Motor neuron (in vitro differentiated cells): ENCODE results near the gene MFNG. TPM values are rescaled to one million over a fixed set of nuclear protein-coding genes. Genes with fewer than 3 reads are reported as not detected.

Experiments used
- ATAC-seq, 8 experiments: fragments of 200-7000 bp; cut with Tn5 transposase; replicated peaks in 6 of 8; 2 replicates each; pipeline ENCODE4 v1.8.0; 2021; ENCODE audit warnings: mild to moderate bottlenecking in 8 of 8, moderate library complexity in 8 of 8
- H3K27ac ChIP-seq, 2 donors: fragments of 250-450 bp; sonication (Bioruptor Pico); 2 replicates each; pipeline ENCODE4 v1.9.0; 2021; ENCODE audit warnings: antibody characterized with exemption in 2 of 2, mild to moderate bottlenecking in 2 of 2, moderate library complexity in 1 of 2
- H3K4me1 ChIP-seq, 2 donors: fragments of 250-450 bp; sonication (Bioruptor Pico); replicated peaks in 1 of 2; 2 replicates each; pipeline ENCODE4 v1.6.1; 2021; ENCODE audit warnings: antibody characterized with exemption in 2 of 2, mild to moderate bottlenecking in 2 of 2, moderate library complexity in 1 of 2
- H3K4me3 ChIP-seq, 5 donors: fragments of 250-450 bp; sonication (Bioruptor Pico); 2 replicates each; pipeline ENCODE4 v1.9.0; 2021; ENCODE audit warnings: antibody characterized with exemption in 5 of 5, mild to moderate bottlenecking in 5 of 5, moderate library complexity in 4 of 5
- WGBS, 10 experiments: fragments of 450-650 bp; shearing (Covaris generic); methylation state at CpG; one replicate each; pipeline ENCODE4 v1.0.0; 2022; 5-methylcytosine and 5-hydroxymethylcytosine counted together
- in situ Hi-C, 9 experiments: fragments of 400-800 bp; cut with MboI; loops; one replicate each; pipeline ENCODE4 v1.15.0; 2021; ENCODE audit warnings: low sequenced_read_pairs in 9 of 9, low pct_unique_long_range_greater_than_20kb in 2 of 9; ENCODE audit not compliant: unreplicated experiment in 9 of 9
- total RNA-seq, 8 experiments: library from RNA; unstranded; fragments of 300-600 nt; gene quantifications; 2 replicates each; pipeline versions ENCODE4 v1.2.3 to v1.2.4, GENCODE V29; 2022

Gene MFNG
- total RNA-seq, 8 experiments from 2014 or later: 2.5 to 8.6 (median 6.9) TPM; not detected in 4

- H3K27ac ChIP-seq: no peak overlapping the region
- WGBS, 10 experiments: 25 to 100% (median 84%) methylated on average over 1 to 7 of the region's 7 CpGs
- in situ Hi-C loops: no loop called here
- no peak for ATAC-seq
- no peak overlapping the region for H3K4me3 ChIP-seq
- H3K4me1 ChIP-seq: peaks cover 22 to 38% of the 10 kb centered on the region in 2 donors
Observed at GRCh38 chr22:37443086-37443485, 43.1 kb downstream of the MFNG start.

DNA sequence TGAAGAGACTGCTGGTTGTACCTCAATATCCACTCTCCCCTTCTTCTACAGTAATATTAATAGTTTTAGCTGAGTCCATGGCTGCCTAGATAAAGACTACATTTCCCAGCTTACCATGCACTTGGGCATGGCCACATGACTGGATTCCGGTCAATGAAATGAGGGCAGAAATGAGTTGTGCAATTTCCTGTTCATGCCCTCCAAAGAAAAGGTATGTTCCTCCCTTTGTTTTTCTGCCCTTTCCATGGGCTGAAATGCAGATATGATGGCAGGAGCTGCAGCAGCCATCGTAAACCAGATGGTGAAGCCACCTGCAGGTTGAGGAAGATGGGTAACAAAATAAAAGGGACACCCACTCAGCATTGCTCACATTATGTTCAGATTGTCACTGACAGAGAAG is 43.6 kb downstream of the MFNG start:
- in situ Hi-C loops: no loop called here
- Histone ChIP-seq H3K27ac (peak overlapping the region in 1 of 2 donors; percentile 35), H3K4me1 (peaks cover 19 to 34% of the 10 kb centered on the region in 2 donors), H3K4me3 (no peak overlapping the region)
- peak in 5 of 8 experiments; percentile 45 to 68 (median 50) for ATAC-seq
- 14 to 95% (median 70%) methylated on average over 1 to 2 of the region's 2 CpGs; no CpG with 5 or more reads in 3 of the 10 experiments for WGBS, 10 experiments

DNA sequence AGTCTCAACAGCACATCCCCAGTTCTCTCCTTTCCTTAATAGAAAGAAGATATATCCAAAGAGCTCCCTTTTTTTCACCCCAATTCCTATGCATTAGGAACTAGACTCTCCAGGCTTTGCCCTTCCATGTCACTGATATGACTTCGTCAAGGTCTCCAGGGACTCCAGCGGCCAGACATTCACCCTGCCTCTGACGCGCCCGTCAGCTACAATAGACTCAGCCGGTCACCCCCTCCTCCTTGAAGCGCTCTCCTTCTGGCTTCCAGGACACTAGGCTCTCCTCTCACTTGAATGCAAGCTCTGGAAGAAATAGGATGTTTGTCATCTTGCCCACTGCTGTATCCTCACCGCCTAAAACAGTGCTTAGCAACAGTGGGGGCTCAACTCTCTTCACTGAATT is 44.0 kb downstream of the MFNG start:
- Histone ChIP-seq H3K4me3 (no peak overlapping the region), H3K27ac (peak overlapping the region in 1 of 2 donors; percentile 35), H3K4me1 (peaks cover 17 to 30% of the 10 kb centered on the region in 2 donors)
- in situ Hi-C loops: no loop called here
- peak in 5 of 8 experiments; percentile 84 to 90 (median 88) for ATAC-seq
- 49 to 82% (median 68%) methylated on average over 2 to 7 of the region's 8 CpGs; no CpG with 5 or more reads in 4 of the 10 experiments for WGBS, 10 experiments

GRCh38 chr22:37440875-37441274 is 45.3 kb downstream of the MFNG start:
- H3K27ac ChIP-seq: no peak overlapping the region
- peaks cover 21 to 33% of the 10 kb centered on the region in 2 donors for H3K4me1 ChIP-seq
- ATAC-seq: no peak
- 45 to 100% (median 81%) methylated on average over 2 to 4 of the region's 4 CpGs; no CpG with 5 or more reads in 4 of the 10 experiments for WGBS, 10 experiments
- H3K4me3 ChIP-seq: no peak overlapping the region
- in situ Hi-C loops: no loop called here

DNA sequence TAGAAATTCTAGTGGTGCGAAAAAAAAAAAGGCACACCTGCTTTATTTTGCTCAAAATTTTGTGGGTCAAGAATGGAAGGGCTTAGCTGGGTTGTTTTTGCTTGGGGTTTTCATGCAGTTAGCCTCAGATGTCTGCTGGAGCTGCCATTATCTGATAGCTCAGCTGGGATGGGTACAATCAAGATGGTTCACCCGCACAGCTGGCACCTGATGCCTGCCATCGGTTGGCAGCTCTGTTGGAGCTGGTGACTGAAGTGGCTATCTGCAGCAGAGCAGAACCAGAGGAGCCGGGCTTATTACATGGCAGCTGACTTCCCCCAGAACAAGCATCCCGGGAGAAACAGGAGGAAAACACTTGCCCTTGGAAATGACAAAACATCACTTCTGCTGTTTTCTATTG is 46.8 kb downstream of the MFNG start:
- ATAC-seq: no peak
- WGBS, 10 experiments: 40 to 100% (median 78%) methylated on average over 1 to 4 of the region's 5 CpGs; no CpG with 5 or more reads in 3 of the 10 experiments
- in situ Hi-C loops: loop anchor here in 1 of 9 experiments (10.0 kb wide), 1 partner anchor 125 kb away; no protein-coding TSS in a partner anchor

DNA sequence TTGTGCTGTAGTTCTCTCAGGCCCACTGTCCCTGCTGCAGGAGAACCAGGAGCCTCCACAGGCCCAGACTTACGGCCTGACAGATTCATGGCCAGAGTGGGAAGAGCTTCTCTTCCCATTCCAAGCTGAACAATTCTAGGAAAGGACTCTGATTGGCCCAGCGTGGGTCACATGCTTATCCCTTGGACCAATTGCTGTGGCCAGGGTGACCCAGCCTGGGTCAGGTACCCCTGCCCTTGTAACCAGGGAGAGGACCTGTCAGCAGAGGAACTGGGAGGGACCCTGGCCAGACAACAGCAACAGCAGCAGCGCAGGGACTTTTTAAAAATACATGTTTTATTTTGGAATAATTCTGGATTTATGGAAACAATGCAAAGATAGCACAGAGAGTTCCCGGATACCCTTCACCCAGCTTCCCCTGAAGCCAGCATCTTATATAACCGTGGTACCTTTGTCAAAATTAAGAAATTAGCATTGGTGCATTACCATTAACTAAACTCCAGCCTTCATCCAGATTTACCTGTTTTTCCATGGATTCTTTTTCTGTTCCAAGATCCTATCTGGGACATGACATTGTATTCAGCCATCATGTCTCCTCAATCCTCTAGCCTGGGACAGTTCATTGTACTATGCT is 50.1 kb downstream of the MFNG start:
- H3K4me1 ChIP-seq: peaks cover 37 to 47% of the 10 kb centered on the region in 2 donors
- no peak overlapping the region for H3K4me3 ChIP-seq
- in situ Hi-C loops: loop anchor here in 1 of 9 experiments (10.0 kb wide), 1 partner anchor 121 kb away; no protein-coding TSS in a partner anchor
- 61 to 100% (median 83%) methylated on average over 2 to 4 of the region's 5 CpGs; no CpG with 5 or more reads in 3 of the 10 experiments for WGBS, 10 experiments
- H3K27ac ChIP-seq: no peak overlapping the region
- no peak for ATAC-seq

More for the DNA sequence above, 46.8 kb downstream of the MFNG start:
- H3K27ac ChIP-seq: no peak overlapping the region
- H3K4me3 ChIP-seq: no peak overlapping the region
- peaks cover 25 to 41% of the 10 kb centered on the region in 2 donors for H3K4me1 ChIP-seq

GRCh38 chr22:37433786-37434185 is 52.4 kb downstream of the MFNG start:
- Histone ChIP-seq H3K4me1 (peaks cover 40 to 45% of the 10 kb centered on the region in 2 donors), H3K27ac (peak overlapping the region; percentile 35 to 69), H3K4me3 (no peak overlapping the region)
- 4 to 62% (median 16%) methylated on average over 2 to 6 of the region's 11 CpGs; no CpG with 5 or more reads in 6 of the 10 experiments for WGBS, 10 experiments
- ATAC-seq: peak in 5 of 8 experiments; percentile 64 to 85 (median 71)
- in situ Hi-C loops: loop anchor here in 1 of 9 experiments (10.0 kb wide), 1 partner anchor 119 kb away; no protein-coding TSS in a partner anchor

DNA sequence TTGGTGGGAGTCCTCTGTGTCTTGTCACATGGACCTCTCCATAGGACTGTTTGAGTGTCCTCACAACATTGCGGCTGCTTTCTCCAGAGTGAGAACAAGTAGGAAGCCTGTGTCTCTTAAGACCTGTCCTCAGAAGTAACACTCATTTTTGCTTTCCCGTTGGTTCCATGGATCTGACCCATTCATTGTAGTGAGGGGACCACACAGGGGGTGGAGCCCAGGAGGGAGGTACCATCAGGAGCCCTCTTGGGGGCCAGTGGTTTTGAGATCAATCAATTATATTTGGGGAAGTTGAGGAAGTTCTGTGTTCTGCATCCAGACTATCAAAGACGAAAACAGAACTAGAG is 53.5 kb downstream of the MFNG start:
- in situ Hi-C loops: loop anchor here in 1 of 9 experiments (10.0 kb wide), 1 partner anchor 118 kb away; no protein-coding TSS in a partner anchor
- WGBS, 10 experiments: 71 to 100% (median 82%) methylated on average over 1 to 3 of the region's 3 CpGs; no CpG with 5 or more reads in 4 of the 10 experiments

GRCh38 chr22:37431801-37432707 is 54.1 kb downstream of the MFNG start:
- Histone ChIP-seq H3K4me1 (peaks cover 38 to 40% of the 10 kb centered on the region in 2 donors), H3K27ac (no peak overlapping the region), H3K4me3 (no peak overlapping the region)
- peak; percentile 9 to 86 (median 50) for ATAC-seq
- in situ Hi-C loops: loop anchor here in 1 of 9 experiments (10.0 kb wide), 1 partner anchor 117 kb away; no protein-coding TSS in a partner anchor
- 25 to 100% (median 90%) methylated on average over 1 to 8 of the region's 14 CpGs; no CpG with 5 or more reads in 3 of the 10 experiments for WGBS, 10 experiments

More for the DNA sequence above, 53.5 kb downstream of the MFNG start:
- H3K4me1 ChIP-seq: peaks cover 34 to 38% of the 10 kb centered on the region in 2 donors
- no peak for ATAC-seq
- no peak overlapping the region for H3K4me3 ChIP-seq
- no peak overlapping the region for H3K27ac ChIP-seq

DNA sequence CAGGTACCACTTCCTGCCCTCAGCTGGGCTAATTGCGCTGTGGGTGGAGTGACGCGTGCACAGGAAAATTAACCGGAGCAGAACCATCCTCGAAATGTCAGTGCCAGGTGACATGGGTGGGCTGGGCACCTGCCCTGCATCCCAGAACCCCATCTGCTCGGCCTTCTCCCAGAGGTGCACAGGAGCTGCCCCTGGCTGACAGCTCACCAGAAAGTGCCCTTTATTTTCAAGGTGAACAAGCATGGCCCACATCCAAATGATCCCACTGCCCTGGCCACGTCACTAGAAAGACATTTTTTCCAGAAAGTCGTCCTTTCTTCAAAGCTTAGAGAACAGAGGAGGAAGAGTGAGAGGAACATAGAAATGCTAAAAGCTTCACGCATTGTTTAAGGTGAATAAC is 54.8 kb downstream of the MFNG start:
- Histone ChIP-seq H3K4me1 (peaks cover 41 to 47% of the 10 kb centered on the region in 2 donors), H3K27ac (no peak overlapping the region), H3K4me3 (no peak overlapping the region)
- no peak for ATAC-seq
- WGBS, 10 experiments: 20 to 100% (median 47%) methylated on average over 1 to 6 of the region's 9 CpGs; no CpG with 5 or more reads in 3 of the 10 experiments
- in situ Hi-C loops: loop anchor here in 1 of 9 experiments (10.0 kb wide), 1 partner anchor 117 kb away; no protein-coding TSS in a partner anchor

DNA sequence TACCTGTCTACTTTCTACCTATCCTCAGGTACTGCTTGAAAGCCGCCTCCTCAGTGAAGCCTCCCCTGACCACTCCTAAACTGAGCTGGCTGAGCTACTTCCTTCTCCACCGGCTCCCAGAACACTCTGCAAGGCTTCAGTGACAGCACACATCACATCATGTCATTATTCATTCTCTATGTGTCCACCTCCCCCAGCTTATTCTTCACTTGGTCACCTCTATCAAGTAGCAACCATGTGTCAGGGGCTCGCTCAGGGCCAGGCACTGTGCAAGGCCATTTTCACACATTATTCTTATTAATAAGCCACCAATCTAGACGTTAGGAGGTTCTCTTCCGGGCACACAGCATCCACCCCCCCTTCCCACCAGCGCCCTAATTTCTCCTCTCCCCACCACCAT is 55.2 kb downstream of the MFNG start:
- H3K4me3 ChIP-seq: no peak overlapping the region
- WGBS, 10 experiments: 40 to 100% (median 77%) methylated on average over 1 to 5 of the region's 6 CpGs; no CpG with 5 or more reads in 3 of the 10 experiments
- peaks cover 42 to 48% of the 10 kb centered on the region in 2 donors for H3K4me1 ChIP-seq
- no peak for ATAC-seq
- no peak overlapping the region for H3K27ac ChIP-seq
- in situ Hi-C loops: loop anchor here in 1 of 9 experiments (10.0 kb wide), 1 partner anchor 116 kb away; no protein-coding TSS in a partner anchor
